Ovary (tissue), 9 donors: Measurements from ENCODE around the gene ZNF423. TPM values are rescaled to one million over a fixed set of nuclear protein-coding genes. Genes with fewer than 3 reads are reported as not detected.
"Not testable (repeated sequence)": the region's sequence is repeated elsewhere in the genome, so short reads cannot be mapped to it uniquely, and the experiment has no call there.

Experiments
- DNase-seq, 5 donors: peaks; one replicate each; pipeline ENCODE4 v3.0.0-alpha.2; 2019 to 2020
- H3K27ac ChIP-seq, 2 donors: fragments of 200-600 bp; one replicate each; pipeline versions ENCODE4 v1.5.1 to v1.8.0; 2019 to 2022
- H3K27me3 ChIP-seq: fragments of 200-600 bp; one replicate; pipeline ENCODE4 v1.8.0; 2022
- H3K36me3 ChIP-seq: fragments of 200-600 bp; sonication (generic); one replicate; pipeline ENCODE4 v1.5.1; 2019
- H3K4me1 ChIP-seq: one replicate; pipeline ENCODE4 v1.8.1; 2013; ENCODE audit warnings: mild to moderate bottlenecking, moderate library complexity; ENCODE audit not compliant: insufficient read depth
- H3K4me3 ChIP-seq: fragments of 200-600 bp; sonication (generic); one replicate; pipeline ENCODE4 v1.5.1; 2017
- H3K9me3 ChIP-seq, 2 donors: fragments of 200-600 bp in 1 of 2; sonication (generic) in 1 of 2; one replicate each; pipeline versions ENCODE4 v1.5.1 to v1.8.1; 2013 to 2019; ENCODE audit warnings: mild to moderate bottlenecking in 1 of 2, moderate library complexity in 1 of 2
- EP300 ChIP-seq: sonication (generic); formaldehyde crosslinking; IDR thresholded peaks from one replicate; pipeline ENCODE4 v1.6.1; 2017; ENCODE audit warnings: antibody characterized with exemption
- POLR2A ChIP-seq: fragments of 450-650 bp; IDR thresholded peaks from one replicate; pipeline ENCODE4 v1.6.1; 2017; ENCODE audit warnings: antibody characterized with exemption, mild to moderate bottlenecking, moderate library complexity
- WGBS, 3 donors: extraction: QIAGEN DNeasy Blood & Tissue Kit in 1 of 3; methylation state at CpG; one replicate each; pipeline versions ENCODE4 v1.1.5 to v1.1.7; 2013 to 2017; 5-methylcytosine and 5-hydroxymethylcytosine counted together
- intact Hi-C, 4 donors: fragments of 100-400 bp; cut with DNase I; formaldehyde crosslinking; loops; one replicate each; pipeline versions ENCODE4 v1.11.0 to v1.15.1; 2022 to 2023
- polyA plus RNA-seq, 2 donors: library from polyadenylated mRNA; stranded (reverse); fragments of 200-250 nt in 1 of 2; fragments of 350-450 nt in 1 of 2; fragmentation: Illumina TruSeq in 1 of 2; extraction: RNeasy Lipid Tissue Mini Kit (QIAGEN cat#74804) in 1 of 2; gene quantifications; one replicate each; pipeline ENCODE4 v1.2.3, GENCODE V29; 2013 to 2014
- total RNA-seq, 7 donors: library from RNA; depleted of rRNA in 2 of 7; stranded (reverse); fragments of >200 nt in 2 of 7; fragmentation: NEBNext Ultra II Directional in 3 of 7; extraction: Animal tissue kit (Norgen Biotek cat#: 25700) in 3 of 7; gene quantifications; one replicate each; pipeline versions ENCODE4 v1.1.0 to v1.2.4, GENCODE V29; 2016 to 2023
- TF ChIP-seq, protein P1 (sequence below), 3 donors: fragments of 450-650 bp in 2 of 3; fragments of 200-600 bp in 1 of 3; IDR thresholded peaks; one replicate each; pipeline versions ENCODE4 v1.5.1 to v1.8.0; 2016 to 2022; ENCODE audit warnings: antibody characterized with exemption in 3 of 3, mild to moderate bottlenecking in 1 of 3
- donor health status: DM: no; HTN: no; CAD: no; lungs with moderate emphysema.
- donor health status: DM: no; HTN: no; CAD: no.
- donor health status: Bipolar disorder and iron deficiency.
- donor health status: DM: yes; HTN: yes; CAD: no.
- donor health status: DM: no; HTN: no; CAD: no.
- donor health status: DM: yes; HTN: yes; CAD: no.

Gene ZNF423
- total and polyA plus RNA-seq, 9 donors, result 3.3 to 40.3 (median 12.4) TPM

DNA sequence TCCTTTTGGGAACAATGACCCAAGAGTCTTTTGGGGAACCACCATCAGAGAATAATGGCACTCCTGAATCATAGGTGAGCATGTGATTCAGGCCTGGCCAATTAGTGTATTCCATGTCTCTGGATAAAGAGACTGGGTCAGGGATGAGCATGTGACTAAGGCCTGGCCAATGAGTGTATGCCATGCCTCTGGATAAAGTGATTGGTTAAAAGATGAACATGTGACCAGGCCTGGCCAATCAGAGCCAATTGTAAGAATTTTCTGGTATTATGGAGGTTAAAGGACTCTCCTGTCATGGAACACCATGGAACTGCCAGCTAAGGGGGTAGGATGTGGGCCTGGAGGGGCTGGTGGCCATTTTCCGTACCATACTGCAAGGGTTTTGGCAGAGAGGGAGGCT, 288.0 kb downstream of the ZNF423 start:
- Histone ChIP-seq H3K4me1 (peaks cover 16% of the 10 kb centered on the region), H3K27me3 (no peaks in the 10 kb centered on the region), H3K27ac (no peak overlapping the region), H3K4me3 (no peak overlapping the region), H3K36me3 (no peaks in the 10 kb centered on the region), H3K9me3 (no peaks in the 10 kb centered on the region)
- 90 to 100% (median 92%) methylated on average over 1 of the region's 1 CpG for WGBS, 3 donors
- intact Hi-C loops, result no loop called here
- no peak for DNase-seq
- TF ChIP-seq POLR2A, result no peak
- TF ChIP-seq, protein P1, sequence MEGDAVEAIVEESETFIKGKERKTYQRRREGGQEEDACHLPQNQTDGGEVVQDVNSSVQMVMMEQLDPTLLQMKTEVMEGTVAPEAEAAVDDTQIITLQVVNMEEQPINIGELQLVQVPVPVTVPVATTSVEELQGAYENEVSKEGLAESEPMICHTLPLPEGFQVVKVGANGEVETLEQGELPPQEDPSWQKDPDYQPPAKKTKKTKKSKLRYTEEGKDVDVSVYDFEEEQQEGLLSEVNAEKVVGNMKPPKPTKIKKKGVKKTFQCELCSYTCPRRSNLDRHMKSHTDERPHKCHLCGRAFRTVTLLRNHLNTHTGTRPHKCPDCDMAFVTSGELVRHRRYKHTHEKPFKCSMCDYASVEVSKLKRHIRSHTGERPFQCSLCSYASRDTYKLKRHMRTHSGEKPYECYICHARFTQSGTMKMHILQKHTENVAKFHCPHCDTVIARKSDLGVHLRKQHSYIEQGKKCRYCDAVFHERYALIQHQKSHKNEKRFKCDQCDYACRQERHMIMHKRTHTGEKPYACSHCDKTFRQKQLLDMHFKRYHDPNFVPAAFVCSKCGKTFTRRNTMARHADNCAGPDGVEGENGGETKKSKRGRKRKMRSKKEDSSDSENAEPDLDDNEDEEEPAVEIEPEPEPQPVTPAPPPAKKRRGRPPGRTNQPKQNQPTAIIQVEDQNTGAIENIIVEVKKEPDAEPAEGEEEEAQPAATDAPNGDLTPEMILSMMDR (IDR thresholded peaks at IDR 0.05), result no peak
- no peak for TF ChIP-seq EP300

DNA sequence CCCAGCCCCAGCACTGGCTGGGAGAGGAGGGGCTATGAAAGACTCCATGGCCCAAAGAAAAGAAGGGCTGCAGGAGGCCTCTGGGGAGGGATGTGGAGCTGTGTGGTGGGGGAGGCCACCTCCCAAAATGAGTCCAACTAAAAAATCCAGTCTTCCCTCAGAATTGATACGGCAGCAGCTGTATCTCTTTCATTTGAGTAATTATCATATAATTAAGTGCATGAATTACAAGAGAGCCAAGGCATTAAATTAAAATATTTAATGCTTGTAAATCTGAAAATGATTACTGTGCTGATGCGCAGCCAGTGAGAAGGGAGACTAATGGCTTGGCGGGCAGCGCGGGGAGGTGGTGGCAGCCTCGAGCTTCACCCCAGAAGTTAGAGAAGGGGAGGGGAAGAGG, 289.5 kb downstream of the ZNF423 start:
- TF ChIP-seq EP300 (no peak), POLR2A (no peak)
- TF ChIP-seq, protein P1 (IDR thresholded peaks at IDR 0.05), result no peak
- 71 to 98% (median 89%) methylated on average over 6 of the region's 6 CpGs for WGBS, 3 donors
- Histone ChIP-seq H3K36me3 (no peaks in the 10 kb centered on the region), H3K9me3 (no peaks in the 10 kb centered on the region), H3K4me3 (no peak overlapping the region), H3K4me1 (peaks cover 16% of the 10 kb centered on the region), H3K27ac (no peak overlapping the region), H3K27me3 (no peaks in the 10 kb centered on the region)
- intact Hi-C loops, result no loop called here
- no peak for DNase-seq

DNA sequence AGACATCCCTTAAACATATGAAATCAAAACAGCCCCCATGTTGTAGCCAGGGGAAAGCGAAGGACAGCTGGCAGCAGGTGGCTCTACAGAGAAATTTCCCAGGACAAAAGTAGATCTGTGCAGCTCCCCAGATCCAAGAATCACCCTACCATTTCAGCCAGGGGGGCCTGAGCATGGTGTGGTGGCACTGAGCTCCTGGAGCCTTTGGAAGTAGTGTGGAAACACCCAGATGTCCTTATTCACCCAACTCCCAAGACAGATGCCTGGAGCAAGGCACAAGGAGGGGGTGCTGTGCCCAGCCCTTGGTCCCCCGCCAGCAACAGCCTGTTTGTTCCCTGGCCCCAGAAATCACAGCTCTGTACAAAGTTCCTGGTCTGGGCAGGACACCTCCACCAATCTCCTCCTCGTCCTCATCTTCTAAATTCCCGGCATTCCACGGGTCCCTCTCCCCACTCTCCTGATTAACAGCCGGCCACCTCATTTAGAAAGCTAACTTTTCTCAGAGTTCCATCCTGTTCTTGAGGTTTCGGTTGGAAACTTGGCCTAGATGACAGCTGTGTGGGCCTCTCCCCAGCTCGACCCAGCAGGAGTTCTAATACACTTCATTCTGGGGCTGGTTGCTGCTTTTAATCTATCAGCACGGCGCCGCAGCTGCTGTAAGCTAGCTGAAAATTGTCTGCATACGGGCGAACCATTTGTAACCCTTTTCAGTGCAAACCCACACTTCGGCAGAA, 291.2 kb downstream of the ZNF423 start:
- Histone ChIP-seq H3K4me1 (peaks cover 16% of the 10 kb centered on the region), H3K4me3 (no peak overlapping the region), H3K36me3 (no peaks in the 10 kb centered on the region), H3K27ac (peak overlapping the region in 1 of 2 donors; percentile 17), H3K27me3 (no peaks in the 10 kb centered on the region), H3K9me3 (no peaks in the 10 kb centered on the region)
- 22 to 32% (median 28%) methylated on average over 14 of the region's 14 CpGs for WGBS, 3 donors
- no peak for DNase-seq
- TF ChIP-seq EP300 (no peak), POLR2A (no peak)
- TF ChIP-seq, protein P1 (IDR thresholded peaks at IDR 0.05), result no peak
- intact Hi-C loops, result no loop called here

DNA sequence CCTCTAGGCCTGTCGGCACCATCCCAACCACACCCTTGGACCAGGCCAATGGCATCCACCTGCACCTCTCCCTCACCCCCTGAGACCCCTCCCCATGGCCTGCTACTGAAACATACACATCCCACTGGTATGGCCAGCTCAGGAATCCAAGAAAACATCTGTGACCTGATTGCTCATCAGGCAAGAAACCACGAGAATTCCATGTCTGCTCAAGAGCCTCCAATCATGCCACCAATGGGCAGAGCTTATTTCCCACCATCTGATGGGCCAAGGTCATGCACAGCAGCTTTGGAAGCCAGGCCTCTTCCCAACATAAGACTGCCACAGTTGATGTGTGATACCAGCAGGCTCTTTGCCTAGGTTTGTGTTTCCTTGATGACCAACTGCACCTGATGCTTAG, 292.2 kb downstream of the ZNF423 start:
- Histone ChIP-seq H3K4me1 (peaks cover 16% of the 10 kb centered on the region), H3K4me3 (no peak overlapping the region), H3K9me3 (no peaks in the 10 kb centered on the region), H3K27me3 (no peaks in the 10 kb centered on the region), H3K27ac (no peak overlapping the region), H3K36me3 (no peaks in the 10 kb centered on the region)
- 93 to 100% (median 94%) methylated on average over 2 of the region's 2 CpGs for WGBS, 3 donors
- no peak for TF ChIP-seq POLR2A
- no peak for TF ChIP-seq EP300
- TF ChIP-seq, protein P1 (IDR thresholded peaks at IDR 0.05), result no peak
- DNase-seq, result no peak
- intact Hi-C loops, result no loop called here

DNA sequence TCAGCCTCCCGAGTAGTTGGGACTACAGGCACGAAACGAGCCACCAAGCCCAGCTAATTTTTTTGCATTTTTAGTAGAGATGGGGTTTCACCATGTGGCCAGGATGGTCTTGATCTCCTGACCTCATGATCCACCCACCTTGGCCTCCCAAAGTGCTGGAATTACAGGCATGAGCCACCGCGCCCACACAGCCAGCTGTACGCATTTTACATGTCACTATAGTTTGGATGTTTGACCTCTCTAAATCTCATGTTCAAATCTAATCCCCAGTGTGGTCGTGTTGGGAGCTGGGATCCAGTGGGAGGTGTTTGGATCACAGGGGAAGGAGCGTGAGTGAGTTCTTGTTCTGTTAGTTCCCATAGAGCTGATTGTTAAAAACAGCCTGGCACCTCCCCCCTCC, 293.0 kb downstream of the ZNF423 start:
- H3K27me3 ChIP-seq, H3K27ac ChIP-seq, H3K9me3 ChIP-seq, DNase-seq, H3K4me3 ChIP-seq, H3K36me3 ChIP-seq, intact Hi-C loops: not testable (repeated sequence)
- 89 to 95% (median 92%) methylated on average over 8 of the region's 8 CpGs for WGBS, 3 donors
- H3K4me1 ChIP-seq, result peaks cover 16% of the 10 kb centered on the region
